Measurements from ENCODE around the gene CRIM1.
A peak's percentile ranks its signal among the peaks of the same experiment; 100 is the strongest.
"Not testable (repeated sequence)": the region's sequence is repeated elsewhere in the genome, so short reads cannot be mapped to it uniquely, and the experiment has no call there.

Gene CRIM1

DNA sequence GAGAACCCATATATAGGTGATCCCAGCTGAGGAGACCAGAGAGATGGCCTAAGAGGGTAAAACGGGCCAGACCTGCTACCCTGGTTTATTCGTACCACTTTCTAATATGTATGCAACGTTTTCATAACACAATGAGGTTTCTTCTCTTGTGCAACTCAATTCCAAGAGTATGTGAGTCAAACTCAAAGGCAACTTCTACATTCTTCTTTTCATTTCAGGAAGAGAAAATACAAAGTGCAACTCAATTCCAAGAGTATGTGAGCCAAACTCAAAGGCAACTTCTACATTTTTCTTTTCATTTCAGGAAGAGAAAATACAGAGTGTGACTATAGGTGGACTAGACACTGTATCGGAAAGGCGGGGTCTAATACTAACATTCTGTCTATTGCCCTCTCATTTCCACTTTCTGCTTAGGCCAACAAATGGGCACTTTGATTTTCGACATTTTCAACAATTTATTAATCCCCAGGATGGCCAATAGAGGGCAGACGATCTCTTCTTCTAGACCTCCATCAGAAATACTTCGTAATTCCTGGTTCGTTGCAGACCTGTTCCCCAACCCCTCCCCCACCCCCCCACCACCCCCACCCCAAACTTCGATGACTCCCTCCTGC is 3.7 kb upstream of the CRIM1 start:
- DNase-seq (ENCODE audit: low read depth in 2 of 2), result no peak

DNA sequence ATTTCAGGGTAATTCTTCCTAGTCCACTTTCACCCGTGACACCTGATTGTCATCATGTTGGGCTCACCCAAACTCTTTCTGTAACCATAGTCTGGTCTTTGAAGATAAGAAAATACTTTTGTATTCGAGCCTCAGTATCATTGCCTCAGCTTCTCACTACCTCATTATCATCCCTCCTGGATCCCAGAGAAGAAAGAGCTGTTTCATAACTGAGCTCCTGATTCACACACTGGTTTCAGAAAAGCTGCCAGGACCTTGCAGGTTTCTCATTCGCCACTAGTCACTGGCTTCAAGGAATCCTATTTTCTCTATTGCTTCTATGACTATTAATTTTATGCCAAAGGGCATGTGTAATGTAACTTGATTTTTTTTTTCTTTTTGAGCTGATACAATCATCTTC is 2.9 kb upstream of the CRIM1 start:
- DNase-seq (ENCODE audit: low read depth in 2 of 2), result no peak

DNA sequence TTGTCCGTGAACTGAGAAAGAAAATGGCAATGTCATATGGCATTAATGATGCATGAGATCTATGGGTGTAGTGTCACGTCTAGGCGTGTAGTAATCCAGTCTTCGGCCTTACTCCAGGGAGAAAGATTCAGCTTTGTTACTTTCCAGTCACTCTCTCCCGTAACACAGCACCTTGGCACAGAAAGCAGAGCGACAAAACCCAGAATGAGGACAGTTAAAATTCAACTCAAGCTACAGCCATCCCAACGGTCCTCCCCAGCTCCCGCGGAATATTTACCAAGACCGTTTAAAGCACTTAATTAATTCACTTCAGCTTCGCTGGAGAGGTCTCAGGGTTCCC is 797 bp upstream of the CRIM1 start:
- no peak for DNase-seq (ENCODE audit: low read depth in 2 of 2)

DNA sequence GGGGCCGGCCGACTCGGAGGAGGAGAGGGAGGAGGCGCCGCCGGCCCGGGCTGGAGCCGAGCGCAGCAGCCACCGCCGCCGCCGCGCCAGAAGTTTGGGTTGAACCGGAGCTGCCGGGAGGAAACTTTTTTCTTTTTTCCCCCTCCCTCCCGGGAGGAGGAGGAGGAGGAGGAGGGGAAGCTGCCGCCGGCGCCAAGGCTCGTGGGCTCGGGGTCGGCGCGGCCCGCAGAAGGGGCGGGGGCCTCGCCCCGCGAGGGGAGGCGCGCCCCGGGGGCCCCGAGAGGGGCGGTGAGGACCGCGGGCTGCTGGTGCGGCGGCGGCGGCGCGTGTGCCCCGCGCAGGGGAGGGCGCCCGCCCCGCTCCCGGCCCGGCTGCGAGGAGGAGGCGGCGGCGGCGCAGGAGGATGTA is 316 bp downstream of the CRIM1 start:
- DNase-seq (ENCODE audit: low read depth in 2 of 2), result no peak

DNA sequence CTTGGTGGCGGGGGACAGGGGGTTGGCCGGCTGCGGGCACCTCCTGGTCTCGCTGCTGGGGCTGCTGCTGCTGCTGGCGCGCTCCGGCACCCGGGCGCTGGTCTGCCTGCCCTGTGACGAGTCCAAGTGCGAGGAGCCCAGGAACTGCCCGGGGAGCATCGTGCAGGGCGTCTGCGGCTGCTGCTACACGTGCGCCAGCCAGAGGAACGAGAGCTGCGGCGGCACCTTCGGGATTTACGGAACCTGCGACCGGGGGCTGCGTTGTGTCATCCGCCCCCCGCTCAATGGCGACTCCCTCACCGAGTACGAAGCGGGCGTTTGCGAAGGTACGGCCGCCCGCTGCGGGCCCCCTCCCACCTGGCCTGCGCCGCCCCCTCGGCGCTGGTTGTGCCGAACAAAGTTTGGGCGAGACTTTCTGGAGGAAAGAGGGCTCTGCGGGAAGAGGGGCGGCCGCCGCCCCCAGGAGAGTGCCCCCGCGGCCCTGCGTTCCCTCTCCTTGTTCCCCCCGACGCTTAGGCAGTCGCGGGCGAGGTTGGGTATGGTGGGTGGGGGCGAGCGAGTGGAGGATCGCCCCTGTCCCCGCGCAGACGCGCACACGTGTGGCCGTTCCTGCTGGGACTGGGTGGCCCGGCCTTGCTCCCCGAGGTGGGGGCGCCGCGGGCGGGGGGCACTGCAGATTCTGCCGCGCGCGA is 866 bp downstream of the CRIM1 start:
- DNase-seq (ENCODE audit: low read depth in 2 of 2), result no peak

DNA sequence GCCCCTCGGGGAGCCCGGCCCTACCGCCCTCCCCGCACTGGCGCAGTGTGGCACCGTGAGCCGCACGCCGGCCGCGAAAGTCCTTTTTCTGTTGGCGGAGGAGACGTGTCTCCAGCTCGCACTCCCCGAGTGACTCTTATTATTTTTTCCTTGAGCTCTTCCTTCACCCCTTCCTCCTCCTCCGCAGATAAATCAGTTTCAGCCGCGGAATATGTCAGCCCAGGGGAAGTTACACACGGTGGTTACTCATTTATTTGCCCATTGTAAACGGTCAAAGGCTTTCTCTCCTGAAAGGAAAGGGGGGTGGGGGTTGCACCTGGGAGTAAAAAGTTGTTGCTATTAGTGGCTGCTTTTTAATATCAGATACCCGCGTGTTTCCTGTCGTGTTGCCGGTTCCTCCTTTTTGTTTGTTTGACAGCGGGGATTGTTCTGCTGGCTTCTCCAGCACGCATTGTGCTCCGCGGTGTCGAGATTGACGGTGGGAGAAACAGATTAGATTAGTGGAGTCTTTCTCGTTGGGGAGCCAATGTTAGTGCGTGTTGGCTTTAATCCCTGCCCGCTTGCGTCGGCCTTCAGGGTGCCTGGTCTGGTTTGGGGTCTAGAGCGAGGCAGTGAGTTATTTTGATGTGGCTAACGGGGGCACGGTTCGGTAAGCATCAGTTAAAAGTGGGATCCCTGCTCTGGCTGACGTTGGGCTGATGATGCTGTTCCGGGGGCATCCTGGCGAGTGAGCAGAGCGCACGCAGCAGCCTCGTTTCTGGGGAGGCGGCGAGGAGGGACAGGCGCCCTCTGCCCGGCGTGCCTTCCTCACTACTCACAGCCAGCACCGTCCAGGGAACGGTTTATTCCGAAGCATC is 1.6 kb downstream of the CRIM1 start:
- no peak for DNase-seq (ENCODE audit: low read depth in 2 of 2)

DNA sequence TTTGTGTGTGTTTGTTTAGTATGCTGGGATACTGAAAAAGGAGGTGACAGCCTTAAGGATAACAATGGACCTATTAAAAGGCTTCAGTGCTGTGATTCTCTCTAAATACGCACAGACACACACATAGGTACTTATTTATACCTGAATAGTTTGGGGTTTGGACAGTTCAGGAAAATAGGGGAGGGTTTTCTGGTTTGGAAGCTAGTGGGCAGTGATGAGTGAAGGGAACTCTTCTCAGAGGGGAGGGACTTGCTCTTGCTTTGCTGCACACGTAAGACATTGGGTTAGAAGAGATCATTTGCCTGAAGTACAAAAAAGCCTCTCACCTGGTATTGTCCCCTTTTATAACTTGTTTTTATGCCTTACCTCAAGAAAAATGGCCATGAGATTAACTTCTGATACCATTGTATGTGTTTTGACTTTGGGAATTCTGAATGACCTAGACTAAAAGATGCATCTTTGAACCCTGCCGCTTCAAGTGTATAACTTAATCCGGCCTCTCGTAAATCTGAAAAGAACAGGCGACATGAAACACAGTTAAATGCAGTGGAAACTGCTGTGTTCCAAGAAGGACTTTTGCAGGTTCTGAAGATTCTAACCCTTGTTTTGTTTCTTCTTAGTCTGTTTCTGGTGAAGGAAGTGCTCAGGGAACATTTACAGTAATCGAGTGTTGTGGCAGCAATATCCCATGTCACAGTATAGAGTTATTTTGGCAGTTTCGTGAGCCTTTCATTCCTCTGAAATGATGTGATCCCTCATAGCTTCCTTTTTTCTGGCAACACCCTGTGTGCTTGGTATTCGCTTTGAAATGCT is 2.5 kb downstream of the CRIM1 start:
- peak in 1 of 2 experiments; percentile 53 for DNase-seq (ENCODE audit: low read depth in 2 of 2)

DNA sequence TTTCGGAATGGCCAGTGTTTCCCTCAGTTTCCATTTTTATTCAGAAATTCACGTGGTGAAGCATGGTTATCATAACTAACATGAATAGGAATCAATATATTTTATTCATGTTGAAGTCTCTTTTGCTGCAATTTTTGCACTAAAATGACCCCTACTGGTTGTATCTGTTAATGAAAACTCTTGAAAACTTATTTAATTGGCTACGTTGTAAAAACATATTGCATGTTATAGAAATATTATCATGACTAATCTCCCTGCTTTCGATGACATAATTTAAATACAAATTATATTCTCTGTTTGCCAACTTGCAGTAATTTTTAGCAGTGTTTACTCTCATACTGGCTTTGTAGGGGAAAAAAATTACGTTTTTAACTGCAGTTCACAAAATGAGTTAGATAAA is 3.5 kb downstream of the CRIM1 start:
- DNase-seq (ENCODE audit: low read depth in 2 of 2), result no peak

DNA sequence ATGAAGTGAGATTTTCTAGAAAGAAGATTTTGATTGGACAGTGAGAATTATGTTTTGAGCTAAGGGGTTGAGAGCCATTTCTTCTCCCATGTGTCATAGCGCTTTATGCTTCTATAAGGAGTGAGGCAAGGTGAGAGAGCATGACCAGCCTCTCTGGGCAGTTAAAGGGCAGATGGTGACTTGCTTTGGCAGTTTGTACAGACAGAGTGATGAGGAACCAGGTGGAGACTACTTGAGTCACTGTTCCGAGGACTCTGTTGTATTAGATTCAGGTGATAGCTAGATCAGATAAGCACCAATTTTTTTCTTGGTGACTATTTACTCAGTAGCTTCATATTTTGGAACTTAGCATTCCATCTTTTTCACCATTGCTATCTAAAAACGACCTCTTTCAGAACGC is 4.5 kb downstream of the CRIM1 start:
- DNase-seq (ENCODE audit: low read depth in 2 of 2), result no peak

DNA sequence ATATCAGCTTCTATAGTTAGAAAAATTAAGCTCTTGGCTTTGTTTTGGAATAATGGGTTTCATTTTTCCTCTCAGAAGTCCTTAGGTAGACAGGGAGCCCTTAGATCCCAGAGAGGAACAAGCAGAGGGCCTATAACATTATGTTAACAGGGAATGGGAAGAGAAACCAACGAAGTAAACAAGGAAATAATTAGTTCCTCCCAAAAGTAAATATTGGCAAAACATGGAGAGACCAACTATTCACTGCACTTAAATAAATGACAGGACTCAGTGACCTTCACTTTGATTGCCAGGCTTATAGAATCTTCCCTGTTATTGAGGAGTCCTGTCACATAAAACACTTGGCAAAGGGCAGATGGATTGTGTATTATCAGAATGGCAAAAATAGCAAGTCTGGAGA is 5.3 kb downstream of the CRIM1 start:
- no peak for DNase-seq (ENCODE audit: low read depth in 2 of 2)

DNA sequence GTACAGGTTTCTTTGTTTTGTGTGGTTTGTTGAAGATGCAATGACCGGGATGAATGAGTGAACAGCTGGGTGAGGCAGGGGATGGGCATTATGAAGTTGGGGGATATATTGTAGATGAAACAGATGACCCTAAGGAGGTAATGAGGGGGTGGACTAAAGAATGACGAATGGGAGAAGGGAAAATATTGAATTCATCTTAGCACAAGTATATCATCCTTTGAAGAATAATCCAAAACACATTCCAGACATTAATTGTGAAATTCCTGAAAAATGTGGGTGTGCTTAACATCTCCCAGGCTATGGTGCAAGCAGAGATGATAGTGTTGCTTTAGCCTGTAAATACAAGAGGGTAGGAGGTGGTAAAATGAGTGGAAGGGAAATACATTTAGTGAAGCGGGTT is 5.8 kb downstream of the CRIM1 start:
- DNase-seq (ENCODE audit: low read depth in 2 of 2), result peak in 1 of 2 experiments; percentile 53

DNA sequence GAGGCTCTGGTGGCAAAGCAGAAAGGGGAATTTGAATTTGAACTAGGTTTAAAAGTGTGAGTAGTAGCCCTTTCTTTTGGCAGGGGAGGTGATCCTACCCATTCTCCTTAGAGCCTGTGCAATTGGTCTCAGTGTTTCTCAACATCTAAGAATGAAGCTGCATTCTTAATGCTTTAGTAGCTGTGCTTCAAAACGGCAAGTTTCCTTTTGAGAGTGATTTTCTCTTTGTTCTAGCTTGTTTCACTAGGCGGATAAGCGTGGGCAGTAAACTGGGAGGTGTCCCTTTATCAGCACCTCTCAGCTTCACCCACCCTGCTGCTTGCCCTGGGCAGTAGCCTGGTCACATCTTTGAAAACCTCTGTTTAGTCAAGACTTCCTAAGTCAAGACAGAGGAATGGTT is 6.7 kb downstream of the CRIM1 start:
- peak in 1 of 2 experiments; percentile 46 for DNase-seq (ENCODE audit: low read depth in 2 of 2)

DNA sequence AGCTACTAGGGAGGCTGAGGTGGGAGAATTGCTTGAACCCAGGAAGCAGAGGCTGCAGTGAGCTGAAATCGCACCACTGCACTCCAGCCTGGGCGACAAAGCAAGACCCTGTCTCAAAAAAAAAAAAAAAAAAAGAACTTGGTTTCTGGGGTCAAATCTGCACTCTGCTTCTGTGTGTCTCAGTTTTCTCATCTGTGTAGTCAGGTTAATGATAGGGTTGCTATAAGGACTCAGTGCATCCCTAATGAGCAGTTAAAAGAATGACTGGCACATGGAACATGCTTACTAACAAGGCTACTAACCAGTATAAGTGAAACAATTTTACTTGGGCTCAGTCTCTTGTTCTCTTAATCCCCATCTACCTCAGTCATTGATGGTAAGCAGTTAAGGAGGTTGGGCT is 7.5 kb downstream of the CRIM1 start:
- DNase-seq (ENCODE audit: low read depth in 2 of 2), result not testable (repeated sequence)

DNA sequence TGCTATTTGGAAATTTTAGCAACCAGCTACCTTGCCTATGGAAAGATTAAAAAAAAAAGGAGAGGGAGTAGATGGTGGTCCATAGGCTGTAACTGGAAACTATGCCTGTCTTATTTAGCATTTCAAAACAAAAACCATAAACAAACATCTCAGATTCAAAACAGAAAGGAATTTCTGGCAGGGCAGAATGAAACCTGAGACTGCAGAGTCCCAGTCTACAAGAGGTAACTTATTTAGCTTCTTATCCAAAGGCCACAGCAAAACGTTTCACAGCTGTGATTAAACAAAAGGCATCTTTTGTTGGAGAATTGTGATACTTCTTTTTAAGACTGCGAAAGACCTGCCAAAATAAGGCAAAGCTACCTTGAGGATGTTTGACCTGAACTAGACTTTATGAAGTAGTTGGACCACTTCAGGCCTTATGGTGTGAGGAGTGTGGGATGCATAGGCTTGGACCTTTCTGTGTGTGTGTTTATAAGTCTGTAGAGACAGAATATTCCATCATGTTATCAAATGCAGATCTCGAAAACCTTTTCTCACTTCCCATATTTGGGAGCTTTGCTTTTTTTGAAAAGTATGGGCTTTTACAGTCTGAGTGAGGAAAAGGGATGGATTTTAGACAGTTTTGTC is 11.0 kb downstream of the CRIM1 start:
- no peak for DNase-seq (ENCODE audit: low read depth in 2 of 2)

DNA sequence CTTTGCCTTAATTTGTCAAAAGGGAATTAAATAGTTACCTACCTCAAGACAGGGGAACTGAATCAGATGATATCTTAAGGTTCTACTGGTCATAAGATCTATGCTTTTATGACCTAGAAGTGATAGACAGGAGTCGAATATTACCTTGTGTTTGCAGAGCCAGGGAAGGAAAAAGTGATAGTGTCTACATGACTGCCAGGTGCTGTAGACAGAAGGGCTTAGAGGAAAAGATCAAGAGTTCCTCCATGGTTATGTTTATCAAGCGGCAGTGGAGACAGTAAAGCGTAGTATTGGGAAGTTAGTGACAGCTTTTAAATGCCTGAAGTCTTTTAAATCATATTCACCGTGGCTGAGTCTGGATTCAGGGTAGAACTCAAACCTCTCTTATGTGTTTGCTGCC is 11.9 kb downstream of the CRIM1 start:
- DNase-seq (ENCODE audit: low read depth in 2 of 2), result no peak

DNA sequence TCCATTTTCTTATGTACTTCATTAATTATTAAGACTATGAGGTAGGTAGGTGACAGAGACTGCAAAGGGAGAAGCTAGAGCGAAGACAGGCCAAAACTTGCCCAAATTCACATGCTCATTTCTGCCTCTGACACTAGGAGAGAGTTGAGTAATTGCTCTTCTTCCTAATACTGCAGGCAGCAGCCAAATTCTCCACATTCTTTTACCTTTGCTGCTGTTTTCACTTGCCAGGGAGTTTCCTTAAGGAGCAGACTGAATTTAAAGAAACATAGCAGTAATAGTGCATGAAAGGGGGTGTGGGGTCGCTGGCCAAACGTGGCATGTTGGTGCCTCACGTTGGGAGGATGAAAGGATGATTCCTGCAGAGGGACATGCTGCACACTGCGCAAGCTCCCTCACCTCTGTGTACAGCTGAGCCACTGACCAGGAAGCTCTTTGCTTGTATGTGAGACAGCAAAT is 12.3 kb downstream of the CRIM1 start:
- DNase-seq (ENCODE audit: low read depth in 2 of 2), result no peak

DNA sequence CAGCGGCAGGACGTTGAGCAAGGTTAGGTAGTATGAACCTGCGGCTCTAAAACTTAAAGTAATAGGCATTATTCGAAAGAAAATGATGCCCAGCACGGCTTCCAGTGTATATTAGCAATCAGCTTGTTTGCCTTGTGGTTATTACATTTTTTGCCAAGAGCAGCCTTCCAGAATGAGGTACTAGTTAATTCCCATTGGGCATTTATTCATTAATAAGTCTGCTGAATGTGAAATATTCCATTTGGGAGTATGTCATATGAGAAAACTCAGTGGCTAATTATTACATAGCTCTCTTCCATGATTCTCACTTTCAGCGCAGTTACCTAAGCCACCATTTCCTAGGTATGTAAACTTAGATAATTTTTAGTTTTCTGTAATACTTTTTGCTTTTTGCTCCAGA is 12.9 kb downstream of the CRIM1 start:
- no peak for DNase-seq (ENCODE audit: low read depth in 2 of 2)

DNA sequence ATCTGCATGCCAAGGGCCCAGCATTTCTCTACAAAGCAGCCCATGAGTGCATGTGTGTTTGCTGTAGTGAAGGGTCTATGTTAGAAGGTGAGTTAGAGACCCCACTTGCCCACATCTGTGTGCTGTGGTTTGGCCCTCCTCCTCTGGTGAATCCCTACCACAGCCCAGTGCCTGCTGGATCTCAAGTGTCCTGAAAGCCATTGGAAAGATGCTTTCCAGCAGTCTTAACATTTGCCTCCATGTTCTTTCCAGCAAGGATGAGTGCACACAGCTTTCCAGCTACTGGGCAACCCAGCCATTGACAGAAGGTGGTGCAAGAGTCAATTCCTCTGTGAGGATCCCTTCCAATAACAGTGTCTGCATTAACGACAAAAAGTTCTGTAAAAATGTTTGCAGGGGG is 13.6 kb downstream of the CRIM1 start:
- DNase-seq (ENCODE audit: low read depth in 2 of 2), result no peak

DNA sequence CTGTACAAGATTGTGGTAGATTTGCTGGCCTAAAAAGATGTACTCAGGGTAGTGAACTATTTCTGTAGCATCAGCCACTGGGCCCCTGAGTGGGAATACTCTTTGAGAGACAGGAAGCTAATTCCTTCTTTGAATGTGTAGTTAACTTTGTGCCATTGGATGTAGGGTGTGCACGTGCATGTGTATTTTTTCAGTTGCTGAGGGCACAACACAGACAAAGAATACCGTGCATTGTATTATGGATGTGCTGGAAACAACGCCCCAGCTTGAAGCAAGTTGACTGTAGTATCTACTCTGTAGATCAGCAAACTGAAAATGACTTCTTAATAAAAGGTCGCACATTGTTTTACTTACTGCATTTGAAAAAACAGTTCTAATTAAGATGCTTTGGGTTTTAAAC is 14.1 kb downstream of the CRIM1 start:
- DNase-seq (ENCODE audit: low read depth in 2 of 2), result no peak

DNA sequence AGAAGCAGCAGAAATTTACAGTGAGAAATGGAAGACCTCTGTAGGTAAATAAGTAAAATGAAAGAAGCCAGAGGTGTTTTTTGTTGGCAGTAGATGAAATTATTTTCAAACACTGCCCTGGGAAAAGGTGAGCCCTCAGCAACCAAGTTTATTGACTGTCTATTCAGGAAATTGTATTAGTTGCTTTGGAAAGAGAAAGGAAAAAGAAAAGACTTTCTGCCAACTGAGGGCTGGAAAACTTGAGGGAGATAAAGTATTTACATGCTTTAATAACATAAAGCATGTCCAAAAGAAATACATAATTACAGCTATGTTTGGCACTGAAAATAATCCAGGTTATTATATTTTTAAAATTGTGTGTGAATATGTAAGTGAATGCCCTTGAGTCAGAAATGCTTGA is 14.7 kb downstream of the CRIM1 start:
- no peak for DNase-seq (ENCODE audit: low read depth in 2 of 2)

DNA sequence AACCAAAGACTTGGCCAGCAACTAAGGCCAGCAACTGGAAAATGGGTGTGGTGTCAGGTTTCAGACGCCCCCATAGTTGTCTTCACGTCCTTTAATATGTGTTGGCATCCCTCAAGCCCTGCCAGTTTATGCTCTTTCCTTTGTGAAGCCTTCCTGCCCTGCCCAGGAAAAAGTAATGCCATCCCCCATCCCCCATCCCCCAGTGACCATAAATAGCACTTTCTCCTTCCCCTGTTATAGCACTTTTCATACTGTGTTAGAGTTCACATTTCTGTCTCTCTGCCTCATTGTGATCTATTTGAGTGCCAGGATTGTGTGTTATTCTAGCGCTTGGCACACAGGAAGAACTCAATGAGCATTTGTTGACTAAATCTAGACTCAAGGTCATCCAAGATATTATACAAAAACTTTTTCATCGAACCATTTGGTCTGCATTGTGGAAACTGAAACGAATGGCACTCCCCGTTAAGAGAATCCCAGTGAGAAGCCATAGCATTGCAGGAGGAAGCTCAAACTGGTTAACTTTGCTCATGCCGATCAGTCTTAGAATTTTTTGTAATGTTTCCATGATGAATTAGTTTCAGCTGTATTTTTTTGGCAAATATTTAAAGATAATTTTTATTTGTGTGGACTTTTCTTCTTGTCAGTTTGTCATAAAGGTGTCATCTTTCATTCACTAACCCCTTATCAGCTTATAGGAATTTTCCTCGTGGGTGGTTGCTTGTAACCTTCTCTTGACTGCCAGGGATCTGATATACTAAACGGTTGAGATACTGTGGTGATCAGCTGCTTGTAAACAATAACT is 15.7 kb downstream of the CRIM1 start:
- peak in 1 of 2 experiments; percentile 38 for DNase-seq (ENCODE audit: low read depth in 2 of 2)

Data from fibroblast of skin of left biceps (primary cell).